HepG2 (cell line): Measurements from ENCODE around the gene QSOX2. TPM values are rescaled to one million over a fixed set of nuclear protein-coding genes. Genes with fewer than 3 reads are reported as not detected.

Experiments
- ATAC-seq: fragments of 200-7000 bp; cut with Tn5 transposase; 3 replicates; pipeline ENCODE4 v1.9.1; 2020; ENCODE audit warnings: mild to moderate bottlenecking, moderate library complexity
- BruUV-seq: library from RNA; stranded (reverse); fragments of 400-500 nt; replicated peaks from 2 replicates; lab custom pipeline; 2021; lab: Mats Ljungman, UMichigan
- CTCF ChIA-PET: fragments of 300-600 bp; formaldehyde crosslinking; extraction: SDS; loops from one replicate; lab custom pipeline; 2021; ENCODE audit warnings: low total read pairs, inconsistent platforms, low intra/inter-chr PET ratio; lab: Yijun Ruan, JAX
- POLR2A ChIA-PET: fragments of 350-600 bp; sonication (Branson Sonifier 250); formaldehyde crosslinking; loops from one replicate; lab custom pipeline; 2020; ENCODE audit warnings: antibody characterized with exemption, inconsistent platforms; lab: Yijun Ruan, JAX
- DNase-seq: peaks from one replicate; pipeline ENCODE4 v3.0.0-alpha.2; 2015; ENCODE audit warnings: low spot score
- FAIRE-seq: peaks from 3 replicates; lab custom pipeline; 2011; peaks lifted over from hg19 to GRCh38; lab: Jason Lieb, UNC
- H2AFZ ChIP-seq: one replicate; pipeline ENCODE4 v1.6.1; 2011; ENCODE audit warnings: low read length, inconsistent platforms
- H3K27ac ChIP-seq: fragments of 300-600 bp; 3 replicates; pipeline ENCODE4 v1.8.0; 2011; ENCODE audit warnings: mixed run types, mild to moderate bottlenecking, mixed read lengths, low read length, inconsistent platforms; ENCODE audit not compliant: insufficient read depth; ENCODE audit errors: extremely low read length
- H3K27me3 ChIP-seq, 2 experiments: fragments of 200-600 bp in 1 of 2; 2 replicates in 1 of 2; 3 replicates in 1 of 2; pipeline versions ENCODE4 v1.6.0 to v1.8.0; 2011; ENCODE audit warnings: low read length in 2 of 2, mild to moderate bottlenecking in 2 of 2, moderate library complexity in 2 of 2, inconsistent platforms in 1 of 2; ENCODE audit not compliant: insufficient read depth in 2 of 2, control insufficient read depth in 1 of 2
- H3K36me3 ChIP-seq, 2 experiments: fragments of 200-600 bp in 1 of 2; replicated peaks in 1 of 2; 2 replicates in 1 of 2; 3 replicates in 1 of 2; pipeline versions ENCODE4 v1.5.1 to v1.8.0; 2011; ENCODE audit warnings: low read length in 2 of 2, inconsistent platforms in 1 of 2; ENCODE audit not compliant: insufficient read depth in 2 of 2, control insufficient read depth in 1 of 2
- H3K4me1 ChIP-seq: 2 replicates; pipeline ENCODE4 v1.5.1; 2012; ENCODE audit warnings: low read length, inconsistent platforms; ENCODE audit not compliant: insufficient read depth
- H3K4me2 ChIP-seq: 2 replicates; pipeline ENCODE4 v1.6.0; 2011; ENCODE audit warnings: low read depth, low read length, inconsistent platforms
- H3K4me3 ChIP-seq, 3 experiments: fragments of 200-600 bp in 1 of 3; sonication (generic), shearing (Covaris generic) in 1 of 3; replicated peaks in 1 of 3; 2 replicates each; pipeline ENCODE4 v1.5.1; 2011 to 2016; ENCODE audit warnings: low read length in 3 of 3, inconsistent platforms in 2 of 3, low read depth in 2 of 3, mild to moderate bottlenecking in 2 of 3, control low read depth in 1 of 3, mixed read lengths in 1 of 3; ENCODE audit not compliant: insufficient read depth in 1 of 3
- H3K79me2 ChIP-seq: one replicate; pipeline ENCODE4 v1.6.1; 2011; ENCODE audit warnings: low read length, inconsistent platforms; ENCODE audit not compliant: insufficient read depth
- H3K9ac ChIP-seq: 2 replicates; pipeline ENCODE4 v1.6.0; 2011; ENCODE audit warnings: mild to moderate bottlenecking, low read depth, low read length, inconsistent platforms; ENCODE audit not compliant: insufficient read depth
- H3K9me3 ChIP-seq: 2 replicates; pipeline ENCODE4 v1.5.1; 2012; ENCODE audit warnings: mild to moderate bottlenecking, low read length
- H4K20me1 ChIP-seq: 2 replicates; pipeline ENCODE4 v1.6.0; 2011; ENCODE audit warnings: inconsistent platforms, mild to moderate bottlenecking, low read length, moderate library complexity; ENCODE audit not compliant: insufficient read depth
- ERF ChIP-seq: IDR thresholded peaks from 2 replicates; pipeline ENCODE4 v1.6.1; 2018; ENCODE audit warnings: missing biosample characterization, missing genetic modification reagents
- GABPB1 ChIP-seq: IDR thresholded peaks from 2 replicates; pipeline ENCODE4 v1.6.1; 2016; ENCODE audit warnings: mild to moderate bottlenecking, missing genetic modification reagents, moderate library complexity, missing compliant biosample characterization
- HOXA7 ChIP-seq: sonication (generic); formaldehyde crosslinking; IDR thresholded peaks from 2 replicates; pipeline ENCODE4 v1.8.1; 2022; ENCODE audit warnings: mild to moderate bottlenecking, missing genetic modification reagents, moderate library complexity
- STAT5B ChIP-seq: sonication (generic); formaldehyde crosslinking; IDR thresholded peaks from 2 replicates; pipeline ENCODE4 v1.4.0; 2020; ENCODE audit warnings: missing genetic modification reagents
- THAP11 ChIP-seq: IDR thresholded peaks from 2 replicates; pipeline ENCODE4 v1.6.1; 2016; ENCODE audit warnings: missing biosample characterization, missing genetic modification reagents
- ZNF124 ChIP-seq: sonication (generic); formaldehyde crosslinking; IDR thresholded peaks from 2 replicates; pipeline ENCODE4 v1.4.0; 2020; ENCODE audit warnings: missing genetic modification reagents
- ZNF263 ChIP-seq: sonication (generic); formaldehyde crosslinking; IDR thresholded peaks from 2 replicates; pipeline ENCODE4 v1.4.0; 2020; ENCODE audit warnings: missing genetic modification reagents
- ZNF446 ChIP-seq: sonication (generic); formaldehyde crosslinking; IDR thresholded peaks from 2 replicates; pipeline ENCODE4 v1.5.0; 2020; ENCODE audit warnings: mild to moderate bottlenecking, missing genetic modification reagents
- ZNF674 ChIP-seq: sonication (generic); formaldehyde crosslinking; IDR thresholded peaks from 2 replicates; pipeline ENCODE4 v1.5.0; 2020; ENCODE audit warnings: low read depth, mild to moderate bottlenecking, missing genetic modification reagents
- ZNF768 ChIP-seq: sonication (generic); formaldehyde crosslinking; IDR thresholded peaks from 2 replicates; pipeline ENCODE4 v1.4.0; 2020; ENCODE audit warnings: missing genetic modification reagents
- ZZZ3 ChIP-seq: sonication (generic); formaldehyde crosslinking; IDR thresholded peaks from 2 replicates; pipeline ENCODE4 v1.4.0; 2020; ENCODE audit warnings: missing genetic modification reagents, mild to moderate bottlenecking, borderline replicate concordance
- WGBS: methylation state at CpG from one replicate; pipeline ENCODE4 v1.1.6; 2017; ENCODE audit warnings: low lambda C conversion rate; 5-methylcytosine and 5-hydroxymethylcytosine counted together
- in situ Hi-C: cut with HindIII; loops from 2 replicates; pipeline ENCODE4 v1.10.0; 2017; ENCODE audit warnings: low pct_unique_long_range_greater_than_20kb; ENCODE audit not compliant: extremely low pct_ligation_motif_present
- intact Hi-C: fragments of 100-400 bp; cut with micrococcal nuclease; formaldehyde crosslinking; loops from one replicate; pipeline ENCODE4 v1.10.0; 2022; ENCODE audit not compliant: unreplicated experiment
- polyA plus RNA-seq, 8 experiments: library from polyadenylated mRNA; depleted of rRNA in 3 of 8; stranded (reverse) in 7 of 8; unstranded in 1 of 8; fragments of >200 nt; fragmentation: Illumina TruSeq in 4 of 8; extraction: Trizol in 4 of 8; gene quantifications; 2 replicates each; pipeline versions ENCODE4 v1.2.1 to v1.2.3, GENCODE V29; 2011 to 2016; ENCODE audit warnings: low read depth in 4 of 8, missing spikeins in 1 of 8, mixed read lengths in 1 of 8; ENCODE audit not compliant: insufficient read depth in 1 of 8
- total RNA-seq, 5 experiments: library from RNA; depleted of rRNA; stranded (reverse); fragments of >200 nt; fragmentation: Illumina TruSeq; extraction: Trizol; gene quantifications; 2 replicates each; pipeline ENCODE4 v1.2.3, GENCODE V29; 2016; ENCODE audit warnings: low read depth in 1 of 5
- TF ChIP-seq, protein P1 (sequence below): sonication (generic); formaldehyde crosslinking; IDR thresholded peaks from 2 replicates; pipeline ENCODE4 v1.4.0; 2020; ENCODE audit warnings: mild to moderate bottlenecking, low read depth, missing genetic modification reagents
- TF ChIP-seq, protein P2 (sequence below): IDR thresholded peaks from 2 replicates; pipeline ENCODE4 v1.6.1; 2016
- TF ChIP-seq, protein P3 (sequence below): sonication (generic); formaldehyde crosslinking; IDR thresholded peaks from 2 replicates; pipeline ENCODE4 v1.8.1; 2023; ENCODE audit warnings: mild to moderate bottlenecking, missing genetic modification reagents

Gene QSOX2
- total and polyA plus RNA-seq, 2 of the 13 experiments (the other 11 are each of a cell fraction or from before 2014, with no cell fraction given), result 27.1 to 42.1 TPM

DNA sequence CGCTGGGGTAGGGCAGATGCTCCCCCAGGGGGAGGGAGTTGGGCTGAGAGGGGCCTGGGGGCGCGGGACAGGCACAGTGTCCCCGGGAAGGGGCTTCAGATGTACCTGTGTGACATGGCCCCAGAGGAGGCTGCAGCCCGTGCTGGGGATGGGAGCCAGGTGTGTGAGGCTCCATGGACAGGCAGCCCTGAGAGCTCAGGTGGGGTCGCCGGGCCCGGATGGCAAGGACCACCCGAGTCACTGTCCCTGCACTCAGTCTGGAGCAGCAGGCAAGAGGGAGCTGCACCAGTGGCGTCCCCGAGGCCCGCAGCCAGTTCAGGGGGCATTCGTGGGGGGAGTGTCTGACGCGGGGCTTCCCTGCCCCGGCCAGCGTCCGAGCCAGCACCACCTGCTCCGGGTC lies 39.3 kb upstream of the QSOX2 start:
- H3K79me2 ChIP-seq, result no peaks in the 10 kb centered on the region
- 10% methylated on average over 5 of the region's 19 CpGs for WGBS
- no peaks in the 10 kb centered on the region for H3K9me3 ChIP-seq
- TF ChIP-seq ZNF446 (CRISPR knock-in tag), result no peak
- TF ChIP-seq, protein P1, sequence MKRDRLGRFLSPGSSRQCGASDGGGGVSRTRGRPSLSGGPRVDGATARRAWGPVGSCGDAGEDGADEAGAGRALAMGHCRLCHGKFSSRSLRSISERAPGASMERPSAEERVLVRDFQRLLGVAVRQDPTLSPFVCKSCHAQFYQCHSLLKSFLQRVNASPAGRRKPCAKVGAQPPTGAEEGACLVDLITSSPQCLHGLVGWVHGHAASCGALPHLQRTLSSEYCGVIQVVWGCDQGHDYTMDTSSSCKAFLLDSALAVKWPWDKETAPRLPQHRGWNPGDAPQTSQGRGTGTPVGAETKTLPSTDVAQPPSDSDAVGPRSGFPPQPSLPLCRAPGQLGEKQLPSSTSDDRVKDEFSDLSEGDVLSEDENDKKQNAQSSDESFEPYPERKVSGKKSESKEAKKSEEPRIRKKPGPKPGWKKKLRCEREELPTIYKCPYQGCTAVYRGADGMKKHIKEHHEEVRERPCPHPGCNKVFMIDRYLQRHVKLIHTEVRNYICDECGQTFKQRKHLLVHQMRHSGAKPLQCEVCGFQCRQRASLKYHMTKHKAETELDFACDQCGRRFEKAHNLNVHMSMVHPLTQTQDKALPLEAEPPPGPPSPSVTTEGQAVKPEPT (CRISPR knock-in tag), result no peak
- no TSS peak for BruUV-seq
- intact Hi-C loops, result no loop called here
- ATAC-seq (no peak), FAIRE-seq (no peak), DNase-seq (no peak)
- CTCF ChIA-PET, result no interaction called here
- no peak overlapping the region for H3K27ac ChIP-seq
- no peak overlapping the region for H2AFZ ChIP-seq
- no peak overlapping the region for H3K9ac ChIP-seq
- H3K4me2 ChIP-seq, result no peak overlapping the region
- POLR2A ChIA-PET, result no interaction called here
- in situ Hi-C loops, result loop anchor here (10.0 kb wide), 1 partner anchor 110 kb away; no protein-coding TSS in a partner anchor
- no peak overlapping the region for H3K4me3 ChIP-seq
- H4K20me1 ChIP-seq, result no peaks in the 10 kb centered on the region
- peaks cover 3% of the 10 kb centered on the region; the same call in 1 of the 2 replicates for H3K4me1 ChIP-seq
- no peaks in the 10 kb centered on the region for H3K36me3 ChIP-seq
- H3K27me3 ChIP-seq, result peaks cover 12 to 82% of the 10 kb centered on the region in 2 experiments

DNA sequence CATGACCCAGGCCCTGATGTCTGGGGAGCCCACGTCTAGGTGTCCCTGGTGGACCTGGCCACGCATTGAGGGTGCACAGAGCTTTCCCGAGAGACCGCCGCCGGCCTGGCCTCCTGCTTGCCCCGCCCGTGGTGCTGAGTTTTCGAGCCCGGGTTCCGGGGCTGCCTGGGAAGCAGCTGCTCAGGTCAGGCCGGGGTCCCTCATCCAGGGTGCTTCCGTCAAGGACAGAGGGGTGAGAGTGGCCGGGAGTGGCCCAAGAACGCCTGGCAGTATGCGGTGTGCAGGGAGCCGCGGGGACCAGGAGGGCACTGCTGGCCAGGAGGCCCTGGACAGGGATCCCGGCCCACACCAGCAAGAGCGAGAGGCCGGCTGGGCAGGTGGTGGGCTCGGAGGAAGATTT lies 38.7 kb upstream of the QSOX2 start:
- no peak overlapping the region for H2AFZ ChIP-seq
- no peaks in the 10 kb centered on the region for H3K4me1 ChIP-seq
- H3K27ac ChIP-seq, result no peak overlapping the region
- intact Hi-C loops, result no loop called here
- no peak for FAIRE-seq
- no peak overlapping the region for H3K4me3 ChIP-seq
- H3K4me2 ChIP-seq, result no peak overlapping the region
- ChIA-PET POLR2A (no interaction called here), CTCF (interaction anchor here (0.7 to 1.8 kb wide), 2 partner anchors 114 to 151 kb away, joined by 4 to 6 read pairs; no protein-coding TSS in a partner anchor)
- H3K36me3 ChIP-seq, result no peaks in the 10 kb centered on the region
- no peaks in the 10 kb centered on the region for H3K79me2 ChIP-seq
- no peaks in the 10 kb centered on the region for H4K20me1 ChIP-seq
- H3K9ac ChIP-seq, result no peak overlapping the region
- no peaks in the 10 kb centered on the region for H3K9me3 ChIP-seq
- H3K27me3 ChIP-seq, result peaks cover 12 to 85% of the 10 kb centered on the region in 2 experiments
- in situ Hi-C loops, result loop anchor here (10.0 kb wide), 1 partner anchor 110 kb away; no protein-coding TSS in a partner anchor
- no TSS peak for BruUV-seq
- no peak for ATAC-seq
- WGBS, result 50% methylated on average over 14 of the region's 22 CpGs
- no peak for DNase-seq
- TF ChIP-seq ZNF768 (CRISPR knock-in tag) (no peak), ZNF124 (CRISPR knock-in tag) (no peak), GABPB1 (CRISPR knock-in tag) (no peak), HOXA7 (no peak), ZNF674 (CRISPR knock-in tag) (no peak), ZNF263 (CRISPR knock-in tag) (no peak), THAP11 (CRISPR knock-in tag) (no peak), ZZZ3 (CRISPR knock-in tag) (no peak), STAT5B (CRISPR knock-in tag) (no peak), ERF (CRISPR knock-in tag) (no peak)
- TF ChIP-seq, protein P2, sequence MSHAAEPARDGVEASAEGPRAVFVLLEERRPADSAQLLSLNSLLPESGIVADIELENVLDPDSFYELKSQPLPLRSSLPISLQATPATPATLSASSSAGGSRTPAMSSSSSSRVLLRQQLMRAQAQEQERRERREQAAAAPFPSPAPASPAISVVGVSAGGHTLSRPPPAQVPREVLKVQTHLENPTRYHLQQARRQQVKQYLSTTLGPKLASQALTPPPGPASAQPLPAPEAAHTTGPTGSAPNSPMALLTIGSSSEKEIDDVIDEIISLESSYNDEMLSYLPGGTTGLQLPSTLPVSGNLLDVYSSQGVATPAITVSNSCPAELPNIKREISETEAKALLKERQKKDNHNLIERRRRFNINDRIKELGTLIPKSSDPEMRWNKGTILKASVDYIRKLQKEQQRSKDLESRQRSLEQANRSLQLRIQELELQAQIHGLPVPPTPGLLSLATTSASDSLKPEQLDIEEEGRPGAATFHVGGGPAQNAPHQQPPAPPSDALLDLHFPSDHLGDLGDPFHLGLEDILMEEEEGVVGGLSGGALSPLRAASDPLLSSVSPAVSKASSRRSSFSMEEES (CRISPR knock-in tag), result no peak
- TF ChIP-seq, protein P3, sequence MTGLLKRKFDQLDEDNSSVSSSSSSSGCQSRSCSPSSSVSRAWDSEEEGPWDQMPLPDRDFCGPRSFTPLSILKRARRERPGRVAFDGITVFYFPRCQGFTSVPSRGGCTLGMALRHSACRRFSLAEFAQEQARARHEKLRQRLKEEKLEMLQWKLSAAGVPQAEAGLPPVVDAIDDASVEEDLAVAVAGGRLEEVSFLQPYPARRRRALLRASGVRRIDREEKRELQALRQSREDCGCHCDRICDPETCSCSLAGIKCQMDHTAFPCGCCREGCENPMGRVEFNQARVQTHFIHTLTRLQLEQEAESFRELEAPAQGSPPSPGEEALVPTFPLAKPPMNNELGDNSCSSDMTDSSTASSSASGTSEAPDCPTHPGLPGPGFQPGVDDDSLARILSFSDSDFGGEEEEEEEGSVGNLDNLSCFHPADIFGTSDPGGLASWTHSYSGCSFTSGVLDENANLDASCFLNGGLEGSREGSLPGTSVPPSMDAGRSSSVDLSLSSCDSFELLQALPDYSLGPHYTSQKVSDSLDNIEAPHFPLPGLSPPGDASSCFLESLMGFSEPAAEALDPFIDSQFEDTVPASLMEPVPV, result no peak
